ES-I3 (cell line): ENCODE measurements around the gene PKP1.

ENCODE experiments used
- H3K36me3 ChIP-seq: 2 replicates; pipeline ENCODE4 v1.6.1; 2013; ENCODE audit warnings: mild to moderate bottlenecking, low read length, control low read depth, moderate library complexity; ENCODE audit not compliant: insufficient read depth
- H3K4me1 ChIP-seq: 2 replicates; pipeline ENCODE4 v1.6.1; 2013; ENCODE audit warnings: mild to moderate bottlenecking, control low read depth, low read length; ENCODE audit not compliant: insufficient read depth
- H3K9ac ChIP-seq: 2 replicates; pipeline ENCODE4 v1.6.1; 2013; ENCODE audit warnings: low read depth, mild to moderate bottlenecking, low read length, moderate library complexity
- H3K9me3 ChIP-seq: 2 replicates; pipeline ENCODE4 v1.6.1; 2013; ENCODE audit warnings: mild to moderate bottlenecking, low read length, moderate library complexity; ENCODE audit not compliant: control insufficient read depth, insufficient read depth

PKP1 gene

DNA sequence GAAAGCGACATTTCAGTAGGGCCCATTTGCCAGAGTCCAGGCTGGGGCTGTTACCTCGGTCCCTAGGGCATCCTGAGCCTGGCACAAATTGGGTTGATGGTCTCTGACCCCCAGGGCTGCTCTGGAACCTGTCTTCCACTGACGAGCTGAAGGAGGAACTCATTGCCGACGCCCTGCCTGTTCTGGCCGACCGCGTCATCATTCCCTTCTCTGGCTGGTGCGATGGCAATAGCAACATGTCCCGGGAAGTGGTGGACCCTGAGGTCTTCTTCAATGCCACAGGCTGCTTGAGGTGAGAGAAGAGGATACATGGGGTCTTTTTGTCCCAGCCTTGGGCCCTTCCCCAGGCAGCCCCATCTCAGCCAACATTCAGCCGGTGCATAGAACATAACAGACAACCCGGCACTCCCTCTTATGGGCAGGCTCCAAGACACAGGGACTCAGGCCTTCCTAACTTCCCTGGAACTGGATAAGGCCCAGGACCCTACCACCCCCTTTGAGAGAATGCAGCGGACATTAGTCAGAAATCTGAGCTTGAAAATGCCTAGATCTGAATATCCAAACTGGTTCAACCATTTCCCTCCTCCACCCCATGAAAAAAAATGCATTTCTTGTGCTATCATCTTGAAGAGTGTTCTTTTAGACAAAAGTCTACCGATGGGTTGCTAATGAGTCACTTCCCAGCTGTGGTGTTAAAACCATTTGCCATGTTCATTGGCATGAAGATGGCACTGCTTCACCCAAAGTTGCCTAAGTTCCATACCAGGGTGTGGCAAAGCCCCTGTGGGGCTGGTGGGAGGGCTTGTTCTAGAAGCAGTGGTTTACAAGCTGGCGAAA is 35.4 kb downstream of the PKP1 start:
- H3K9me3 ChIP-seq = no peaks in the 10 kb centered on the region
- no peaks in the 10 kb centered on the region for H3K4me1 ChIP-seq
- no peak overlapping the region for H3K9ac ChIP-seq
- no peaks in the 10 kb centered on the region for H3K36me3 ChIP-seq

DNA sequence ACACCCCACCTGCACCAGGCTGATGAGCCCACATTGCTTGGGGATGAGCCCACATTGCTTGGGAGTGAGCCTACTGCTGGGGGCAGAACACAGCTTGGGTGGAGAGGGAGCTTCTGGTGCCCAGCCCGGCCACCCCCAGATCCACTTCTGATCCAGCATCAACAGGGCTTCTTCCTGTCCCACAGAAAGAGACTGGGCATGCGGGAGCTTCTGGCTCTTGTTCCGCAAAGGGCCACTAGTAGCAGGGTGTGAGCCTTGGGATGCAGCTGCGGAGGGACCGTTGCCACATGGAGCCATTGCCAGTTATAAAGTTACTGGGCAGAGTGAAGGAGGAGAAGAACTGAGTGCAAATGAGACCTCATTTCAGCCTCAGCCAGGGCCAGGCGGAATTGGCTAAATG is 36.3 kb downstream of the PKP1 start:
- Histone ChIP-seq H3K9ac (no peak overlapping the region), H3K9me3 (no peaks in the 10 kb centered on the region), H3K36me3 (no peaks in the 10 kb centered on the region), H3K4me1 (no peaks in the 10 kb centered on the region)

DNA sequence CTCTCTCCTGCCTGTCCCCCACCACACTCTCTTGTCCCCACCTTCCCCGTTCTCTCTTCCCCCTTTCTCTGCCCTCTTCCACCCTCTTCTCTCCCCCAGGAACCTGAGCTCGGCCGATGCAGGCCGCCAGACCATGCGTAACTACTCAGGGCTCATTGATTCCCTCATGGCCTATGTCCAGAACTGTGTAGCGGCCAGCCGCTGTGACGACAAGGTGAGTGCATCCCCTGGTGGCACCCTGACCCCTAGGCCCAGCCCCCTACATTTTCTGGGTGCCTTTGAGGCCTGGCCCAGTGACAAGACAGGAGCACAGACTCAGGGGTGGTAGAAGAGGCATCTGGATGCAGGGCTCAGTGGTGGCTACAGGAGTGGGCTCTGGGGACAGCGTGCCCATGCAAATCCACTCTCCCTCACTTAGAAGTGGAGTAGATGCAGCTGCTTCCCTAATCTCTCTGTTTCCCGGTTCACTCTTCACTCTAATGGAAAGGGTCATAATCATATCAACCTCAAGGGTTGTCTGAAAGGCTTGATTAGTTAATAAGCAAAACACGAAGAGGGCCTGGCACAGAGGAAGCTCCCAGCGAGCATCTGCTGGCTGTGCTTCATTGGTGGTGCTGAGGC is 37.0 kb downstream of the PKP1 start:
- H3K9ac ChIP-seq = no peak overlapping the region
- no peaks in the 10 kb centered on the region for H3K9me3 ChIP-seq
- no peaks in the 10 kb centered on the region for H3K36me3 ChIP-seq
- H3K4me1 ChIP-seq = no peaks in the 10 kb centered on the region

DNA sequence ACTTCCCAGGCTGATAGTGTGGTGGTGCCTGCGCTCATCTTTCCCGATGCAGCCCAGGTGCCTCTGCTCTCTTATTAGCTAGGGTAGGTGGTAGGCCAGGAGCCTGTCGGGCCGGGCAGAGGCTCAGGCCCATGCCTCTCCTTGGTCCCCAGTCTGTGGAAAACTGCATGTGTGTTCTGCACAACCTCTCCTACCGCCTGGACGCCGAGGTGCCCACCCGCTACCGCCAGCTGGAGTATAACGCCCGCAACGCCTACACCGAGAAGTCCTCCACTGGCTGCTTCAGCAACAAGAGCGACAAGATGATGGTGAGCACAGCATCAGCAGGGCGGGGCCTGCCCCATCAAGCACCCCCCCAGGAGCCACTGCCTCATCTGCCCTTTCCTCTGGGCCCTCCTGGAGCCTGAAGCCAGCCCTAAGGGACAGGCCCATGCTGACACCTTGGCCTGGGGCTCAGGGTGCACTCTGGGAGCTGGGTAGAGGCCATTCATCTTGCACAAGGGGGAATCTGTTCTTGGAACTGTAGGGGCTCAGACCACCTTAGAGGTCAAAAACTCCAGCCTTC is 38.6 kb downstream of the PKP1 start:
- Histone ChIP-seq H3K36me3 (no peaks in the 10 kb centered on the region), H3K4me1 (no peaks in the 10 kb centered on the region), H3K9me3 (no peaks in the 10 kb centered on the region), H3K9ac (no peak overlapping the region)

DNA sequence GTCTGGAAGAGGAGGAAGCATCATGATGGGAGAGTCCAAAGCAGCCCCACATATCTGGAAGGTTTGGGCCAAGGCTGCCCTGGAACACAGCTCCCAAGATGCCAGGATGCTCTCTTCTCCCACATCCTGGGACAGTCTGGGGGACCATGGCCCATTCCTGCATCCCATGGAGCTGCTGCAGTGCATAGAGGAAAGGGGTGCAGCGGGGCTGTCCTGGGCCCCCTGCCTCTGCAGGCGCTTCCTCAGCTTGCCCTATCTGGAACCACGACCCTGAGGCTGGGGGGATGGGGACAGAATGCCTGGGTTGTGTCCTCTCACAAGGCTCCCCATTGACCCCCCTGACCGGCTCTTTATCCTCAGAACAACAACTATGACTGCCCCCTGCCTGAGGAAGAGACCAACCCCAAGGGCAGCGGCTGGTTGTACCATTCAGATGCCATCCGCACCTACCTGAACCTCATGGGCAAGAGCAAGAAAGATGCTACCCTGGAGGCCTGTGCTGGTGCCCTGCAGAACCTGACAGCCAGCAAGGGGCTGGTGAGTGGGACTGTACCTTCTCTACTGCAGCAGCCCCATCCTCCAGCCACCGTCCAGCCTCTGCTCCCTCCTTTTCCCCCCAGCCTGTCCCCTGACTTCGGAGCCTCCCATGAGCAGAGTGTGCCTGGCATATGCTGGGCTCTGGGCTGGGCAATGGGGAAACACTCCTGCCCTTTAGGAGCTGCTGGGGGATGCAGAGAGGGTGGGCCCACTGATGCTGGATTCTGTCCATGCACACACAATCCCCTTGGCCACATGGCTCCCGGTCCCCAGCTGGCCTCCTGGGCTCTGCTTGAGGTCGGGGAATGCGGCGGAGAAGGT is 39.6 kb downstream of the PKP1 start:
- Histone ChIP-seq H3K36me3 (no peaks in the 10 kb centered on the region), H3K4me1 (no peaks in the 10 kb centered on the region), H3K9me3 (no peaks in the 10 kb centered on the region), H3K9ac (no peak overlapping the region)

DNA sequence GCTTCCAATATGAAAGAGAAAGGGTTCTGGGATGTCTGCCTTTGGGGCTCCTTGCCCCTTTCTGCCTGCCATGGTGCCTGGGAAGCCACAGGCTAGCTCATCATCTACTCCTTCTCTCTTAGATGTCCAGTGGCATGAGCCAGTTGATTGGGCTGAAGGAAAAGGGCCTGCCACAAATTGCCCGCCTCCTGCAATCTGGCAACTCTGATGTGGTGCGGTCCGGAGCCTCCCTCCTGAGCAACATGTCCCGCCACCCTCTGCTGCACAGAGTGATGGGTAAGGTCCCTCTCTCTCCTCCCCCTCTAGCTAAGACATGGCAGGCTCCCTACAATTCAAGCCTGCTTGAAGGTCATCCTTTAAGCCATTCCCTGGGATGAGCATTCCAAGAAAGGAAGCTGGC is 41.0 kb downstream of the PKP1 start:
- Histone ChIP-seq H3K9ac (no peak overlapping the region), H3K4me1 (no peaks in the 10 kb centered on the region)

DNA sequence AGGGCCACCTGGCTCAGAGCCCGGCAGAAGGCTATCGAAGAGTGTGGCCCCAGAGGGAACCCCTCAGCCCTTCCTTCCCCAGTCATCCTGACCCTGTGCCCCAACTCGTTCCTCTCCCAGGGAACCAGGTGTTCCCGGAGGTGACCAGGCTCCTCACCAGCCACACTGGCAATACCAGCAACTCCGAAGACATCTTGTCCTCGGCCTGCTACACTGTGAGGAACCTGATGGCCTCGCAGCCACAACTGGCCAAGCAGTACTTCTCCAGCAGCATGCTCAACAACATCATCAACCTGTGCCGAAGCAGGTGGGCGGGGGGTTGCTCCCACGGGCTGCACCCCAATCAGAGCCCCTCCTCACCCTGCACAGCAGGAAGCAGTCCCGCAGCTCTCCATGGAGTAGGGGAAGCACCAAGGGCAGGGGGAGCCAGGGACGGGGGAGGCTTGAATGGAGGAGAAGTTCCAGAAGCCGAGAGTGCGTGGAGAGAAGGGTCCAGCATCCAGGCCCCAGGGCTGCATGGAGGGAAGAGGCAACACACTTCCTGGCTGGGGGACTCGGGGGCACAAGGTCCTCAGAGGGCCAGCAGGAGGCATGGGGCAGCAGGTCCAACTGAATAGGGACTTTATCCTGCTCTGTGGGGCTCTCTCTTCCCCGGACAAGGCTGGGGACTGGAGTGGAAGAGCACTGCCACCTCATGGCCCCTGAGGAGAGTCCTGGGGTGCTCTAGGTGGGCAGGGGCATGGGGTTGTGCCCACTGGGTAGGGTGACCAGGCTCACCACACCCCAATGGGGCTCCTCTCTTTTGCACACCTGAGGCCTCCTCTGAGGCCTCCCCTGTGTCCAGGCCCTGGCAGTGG is 41.7 kb downstream of the PKP1 start:
- Histone ChIP-seq H3K9me3 (no peaks in the 10 kb centered on the region), H3K9ac (no peak overlapping the region), H3K4me1 (no peaks in the 10 kb centered on the region), H3K36me3 (no peaks in the 10 kb centered on the region)

More for the DNA sequence above, 41.0 kb downstream of the PKP1 start:
- H3K9me3 ChIP-seq = no peaks in the 10 kb centered on the region
- H3K36me3 ChIP-seq = no peaks in the 10 kb centered on the region

DNA sequence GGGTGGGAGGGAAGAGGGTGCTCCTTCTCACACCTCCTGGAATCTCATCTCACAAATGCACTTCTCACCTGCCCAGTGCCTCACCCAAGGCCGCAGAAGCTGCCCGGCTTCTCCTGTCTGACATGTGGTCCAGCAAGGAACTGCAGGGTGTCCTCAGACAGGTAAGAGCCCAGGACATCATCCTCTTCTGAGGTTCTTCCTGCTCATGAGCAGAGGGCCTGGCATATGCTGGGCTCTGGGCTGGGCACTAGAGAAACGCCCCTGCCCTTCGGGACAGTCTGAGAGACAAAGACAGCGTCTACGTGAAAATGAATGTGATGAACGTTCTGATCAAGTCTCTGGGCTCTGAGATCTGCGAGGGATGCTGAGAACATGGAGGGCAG is 42.4 kb downstream of the PKP1 start:
- Histone ChIP-seq H3K36me3 (no peaks in the 10 kb centered on the region), H3K9ac (no peak overlapping the region), H3K9me3 (no peaks in the 10 kb centered on the region), H3K4me1 (no peaks in the 10 kb centered on the region)

DNA sequence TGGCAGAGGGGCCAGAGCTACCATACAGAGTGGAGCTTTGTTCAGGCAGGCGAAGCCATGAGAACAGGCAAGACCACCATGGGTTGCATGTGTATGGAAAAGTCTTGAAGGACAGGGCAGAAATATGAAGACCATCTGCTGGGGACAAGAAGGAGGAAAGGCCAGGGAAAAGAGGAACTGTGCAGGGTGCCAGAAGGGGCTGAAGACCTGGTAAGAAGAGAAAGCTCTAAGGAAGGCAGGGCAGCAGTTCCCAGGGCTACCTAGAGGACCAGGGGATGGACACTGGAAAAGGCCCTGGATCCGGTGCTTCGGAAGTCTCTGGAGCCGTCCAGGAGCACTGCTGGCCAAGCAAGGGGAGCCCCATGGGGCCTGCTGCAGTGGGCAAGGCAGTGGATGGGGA is 43.4 kb downstream of the PKP1 start:
- no peaks in the 10 kb centered on the region for H3K9me3 ChIP-seq
- no peaks in the 10 kb centered on the region for H3K36me3 ChIP-seq
- H3K4me1 ChIP-seq = no peaks in the 10 kb centered on the region
- no peak overlapping the region for H3K9ac ChIP-seq

DNA sequence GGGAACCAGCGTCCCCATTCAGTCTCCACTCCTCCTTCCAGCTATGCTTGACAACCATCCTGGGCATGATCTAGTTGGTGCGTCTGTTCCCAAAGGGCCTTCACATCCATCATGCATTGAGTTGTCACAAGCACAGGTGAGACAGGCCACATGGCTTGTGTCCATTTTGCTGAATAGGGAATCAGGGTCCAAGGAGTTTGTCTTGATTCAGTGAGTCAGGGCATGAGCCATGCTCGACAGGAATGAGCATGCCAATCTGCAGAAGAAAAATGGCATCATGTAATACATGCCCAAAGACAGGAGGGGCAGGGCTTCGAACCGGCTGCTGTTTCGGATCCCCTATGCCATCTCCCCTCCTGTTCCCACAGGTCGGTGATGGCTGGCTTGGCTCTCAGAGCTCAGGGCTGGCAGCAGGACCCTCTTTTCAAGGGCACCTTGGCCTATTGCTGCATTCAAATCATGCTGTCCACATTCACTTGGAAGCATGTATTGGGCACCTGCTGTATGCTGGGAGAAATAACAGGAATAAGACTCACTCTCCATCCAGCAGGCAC is 44.5 kb downstream of the PKP1 start:
- Histone ChIP-seq H3K9ac (no peak overlapping the region), H3K4me1 (no peaks in the 10 kb centered on the region), H3K36me3 (no peaks in the 10 kb centered on the region), H3K9me3 (no peaks in the 10 kb centered on the region)

DNA sequence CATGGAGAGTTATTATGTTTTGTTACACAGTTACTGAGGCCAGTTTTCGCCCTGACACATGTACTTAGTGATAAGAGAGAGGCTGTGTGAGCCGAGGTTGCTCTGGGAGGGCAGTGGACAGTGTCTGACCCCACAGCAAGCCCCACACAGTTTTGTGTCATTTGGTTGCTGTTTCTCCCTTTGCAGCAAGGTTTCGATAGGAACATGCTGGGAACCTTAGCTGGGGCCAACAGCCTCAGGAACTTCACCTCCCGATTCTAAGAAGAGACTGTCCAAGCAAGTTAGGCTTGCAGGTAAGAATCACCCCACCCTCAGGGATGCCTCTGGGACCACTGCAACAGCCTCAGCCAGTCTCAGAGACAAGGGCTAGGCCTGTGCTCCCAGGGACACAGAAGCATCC is 45.3 kb downstream of the PKP1 start:
- H3K9ac ChIP-seq = no peak overlapping the region
- H3K9me3 ChIP-seq = no peaks in the 10 kb centered on the region
- no peaks in the 10 kb centered on the region for H3K4me1 ChIP-seq
- no peaks in the 10 kb centered on the region for H3K36me3 ChIP-seq

DNA sequence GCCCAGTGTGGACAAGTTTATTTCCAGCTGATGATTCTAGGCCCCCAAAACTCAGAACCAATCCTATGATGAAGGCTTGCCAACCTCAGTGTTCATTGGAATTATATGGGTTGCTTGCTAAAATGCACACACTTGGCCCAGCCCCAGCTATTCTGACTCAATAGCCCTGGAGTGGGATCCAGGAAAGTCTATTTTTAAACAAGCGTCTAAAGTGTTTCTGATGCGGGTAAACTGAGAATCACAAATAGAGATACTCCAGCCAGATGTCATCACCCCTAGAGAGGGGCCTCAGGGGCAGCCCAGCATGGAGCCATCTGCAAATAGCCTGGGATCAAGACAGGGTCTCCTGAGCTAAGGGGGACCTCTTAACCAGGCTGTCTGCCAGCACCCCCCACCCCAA is 46.0 kb downstream of the PKP1 start:
- Histone ChIP-seq H3K36me3 (no peaks in the 10 kb centered on the region), H3K9ac (no peak overlapping the region), H3K9me3 (no peaks in the 10 kb centered on the region), H3K4me1 (no peaks in the 10 kb centered on the region)

DNA sequence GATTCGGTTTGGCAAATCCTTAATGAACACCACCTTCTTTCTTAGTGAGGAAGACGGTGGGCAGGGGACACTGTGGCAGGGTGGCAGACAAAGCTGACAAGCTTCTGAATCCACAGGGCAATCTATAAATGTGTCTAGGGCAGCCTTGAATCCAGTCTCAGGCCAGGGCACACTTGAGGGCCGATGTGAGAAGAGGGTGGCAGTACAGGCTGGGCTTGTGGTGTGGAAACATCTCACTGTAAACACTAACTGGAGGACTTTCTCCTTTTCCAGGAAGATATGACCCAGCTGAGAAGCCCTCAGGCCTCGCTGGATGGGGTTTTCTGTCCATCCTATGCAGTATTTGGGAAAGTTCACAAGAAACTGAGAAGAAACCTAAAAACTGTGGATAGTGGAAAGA is 46.5 kb downstream of the PKP1 start:
- no peaks in the 10 kb centered on the region for H3K36me3 ChIP-seq
- no peak overlapping the region for H3K9ac ChIP-seq
- no peaks in the 10 kb centered on the region for H3K9me3 ChIP-seq
- no peaks in the 10 kb centered on the region for H3K4me1 ChIP-seq
